HCT116 (cell line): ENCODE measurements around the gene SLC66A2. TPM values are rescaled to one million over a fixed set of nuclear protein-coding genes. Genes with fewer than 3 reads are reported as not detected.

Experiments used
- ATAC-seq: fragments of 200-7000 bp; cut with Tn5 transposase; 2 replicates; pipeline ENCODE4 v1.9.1; 2020; ENCODE audit warnings: mild to moderate bottlenecking, moderate library complexity
- BruUV-seq: library from RNA; stranded (reverse); fragments of 400-500 nt; replicated peaks from 2 replicates; lab custom pipeline; 2021; lab: Mats Ljungman, UMichigan
- CTCF ChIA-PET: fragments of 300-600 bp; sonication (Branson Sonifier 250); formaldehyde crosslinking; loops from one replicate; lab custom pipeline; 2021; ENCODE audit warnings: antibody characterized with exemption; lab: Charles Lee
- POLR2A ChIA-PET: fragments of 300-600, 350-600 bp; sonication (Branson Sonifier 250); formaldehyde crosslinking; loops from one replicate; lab custom pipeline; 2021; ENCODE audit warnings: antibody characterized with exemption; lab: Charles Lee
- RAD21 ChIA-PET, 2 experiments: fragments of 300-600 bp; sonication (Branson Sonifier 250); formaldehyde crosslinking; loops; one replicate each; lab custom pipeline; 2023; ENCODE audit warnings: low total read pairs in 2 of 2; ENCODE audit not compliant: uncharacterized antibody in 2 of 2, unreplicated experiment in 2 of 2, low non-redundant PET in 1 of 2; lab: Charles Lee
- DNase-seq: peaks from one replicate; pipeline ENCODE4 v3.0.0-alpha.2; 2010; ENCODE audit warnings: low read depth, low spot score
- H2AFZ ChIP-seq: fragments of 200-600 bp; shearing (Covaris generic), sonication (generic); 2 replicates; pipeline ENCODE4 v1.6.1; 2017; ENCODE audit warnings: low read depth, mixed run types, mixed read lengths, antibody characterized with exemption, low read length; ENCODE audit not compliant: poor library complexity, severe bottlenecking
- H3K27ac ChIP-seq: 2 replicates; pipeline ENCODE4 v1.5.1; 2012; ENCODE audit warnings: low read depth, low read length
- H3K27me3 ChIP-seq: fragments of 200-600 bp; sonication (generic); 2 replicates; pipeline ENCODE4 v1.6.1; 2016; ENCODE audit warnings: mixed run types, low read length, mixed read lengths; ENCODE audit not compliant: insufficient read depth
- H3K36me3 ChIP-seq, 2 experiments: fragments of 200-500 bp in 1 of 2; fragments of 200-600 bp in 1 of 2; sonication (Bioruptor generic) in 1 of 2; sonication (generic) in 1 of 2; 2 replicates each; pipeline versions ENCODE4 v1.5.1 to v1.6.1; 2014 to 2016; ENCODE audit warnings: low read length in 2 of 2, inconsistent platforms in 1 of 2, mixed read lengths in 1 of 2, mixed run types in 1 of 2; ENCODE audit not compliant: insufficient read depth in 2 of 2, control insufficient read depth in 1 of 2
- H3K4me1 ChIP-seq, 2 experiments: fragments of 200-600 bp in 1 of 2; sonication (generic) in 1 of 2; 2 replicates each; pipeline versions ENCODE4 v1.5.1 to v1.6.1; 2012 to 2017; ENCODE audit warnings: low read length in 2 of 2, inconsistent platforms in 1 of 2, mild to moderate bottlenecking in 1 of 2, mixed read lengths in 1 of 2, mixed run types in 1 of 2, moderate library complexity in 1 of 2; ENCODE audit not compliant: insufficient read depth in 2 of 2, control insufficient read depth in 1 of 2
- H3K4me2 ChIP-seq: fragments of 200-600 bp; sonication (generic); 2 replicates; pipeline ENCODE4 v1.6.1; 2017; ENCODE audit warnings: mixed run types, low read length, mixed read lengths
- H3K4me3 ChIP-seq, 2 experiments: fragments of 200-600 bp in 1 of 2; sonication (generic) in 1 of 2; replicated peaks in 1 of 2; 2 replicates each; pipeline ENCODE4 v1.5.1; 2011 to 2016; ENCODE audit warnings: low read length in 2 of 2, control low read depth in 1 of 2, low read depth in 1 of 2, mild to moderate bottlenecking in 1 of 2, mixed read lengths in 1 of 2, mixed run types in 1 of 2
- H3K79me2 ChIP-seq: fragments of 200-600 bp; sonication (generic); 2 replicates; pipeline ENCODE4 v1.6.1; 2017; ENCODE audit warnings: mild to moderate bottlenecking, mixed run types, low read length, moderate library complexity, mixed read lengths; ENCODE audit not compliant: insufficient read depth
- H3K9ac ChIP-seq: fragments of 200-600 bp; sonication (generic); 2 replicates; pipeline ENCODE4 v1.6.1; 2016; ENCODE audit warnings: low read length, mixed read lengths
- H3K9me2 ChIP-seq: fragments of 200-600 bp; sonication (generic), shearing (Covaris generic); 2 replicates; pipeline ENCODE4 v1.6.1; 2017; ENCODE audit warnings: mixed run types, mild to moderate bottlenecking, moderate library complexity; ENCODE audit not compliant: insufficient read depth
- H3K9me3 ChIP-seq, 2 experiments: fragments of 200-500 bp in 1 of 2; fragments of 200-600 bp in 1 of 2; sonication (Bioruptor generic) in 1 of 2; sonication (generic) in 1 of 2; 2 replicates each; pipeline ENCODE4 v1.6.1; 2014 to 2017; ENCODE audit warnings: low read length in 2 of 2, mixed read lengths in 2 of 2, inconsistent platforms in 1 of 2, low read depth in 1 of 2, mild to moderate bottlenecking in 1 of 2, mixed run types in 1 of 2, moderate library complexity in 1 of 2; ENCODE audit not compliant: control insufficient read depth in 1 of 2, insufficient read depth in 1 of 2
- H4K20me1 ChIP-seq: fragments of 200-600 bp; sonication (generic), shearing (Covaris generic); 2 replicates; pipeline ENCODE4 v1.6.1; 2017; ENCODE audit warnings: mixed run types, mild to moderate bottlenecking, moderate library complexity; ENCODE audit not compliant: insufficient read depth
- CBX3 ChIP-seq: IDR thresholded peaks from 2 replicates; pipeline ENCODE4 v1.6.1; 2012; ENCODE audit warnings: low read depth
- EGR1 ChIP-seq: IDR thresholded peaks from 2 replicates; pipeline ENCODE4 v1.6.1; 2012; ENCODE audit warnings: low read depth
- EZH2 ChIP-seq: fragments of 200-600 bp; sonication (generic); IDR thresholded peaks from 2 replicates; pipeline ENCODE4 v1.6.1; 2017; ENCODE audit warnings: antibody characterized with exemption, mixed run types
- EZH2phosphoT487 ChIP-seq: fragments of 200-600 bp; IDR thresholded peaks from 2 replicates; pipeline ENCODE4 v1.6.1; 2018; ENCODE audit warnings: antibody characterized with exemption, borderline replicate concordance
- FOSL1 ChIP-seq: IDR thresholded peaks from 2 replicates; pipeline ENCODE4 v1.6.1; 2012; ENCODE audit warnings: low read depth
- RAD21 ChIP-seq: IDR thresholded peaks from 2 replicates; pipeline ENCODE4 v1.6.1; 2012; ENCODE audit warnings: low read depth, mild to moderate bottlenecking
- SIN3A ChIP-seq: IDR thresholded peaks from 2 replicates; pipeline ENCODE4 v1.6.1; 2012; ENCODE audit warnings: low read depth
- TCF7L2 ChIP-seq: IDR thresholded peaks from 2 replicates; pipeline ENCODE4 v1.7.0; 2011; ENCODE audit warnings: borderline replicate concordance, inconsistent platforms; ENCODE audit not compliant: insufficient read depth, insufficient read length; ENCODE audit errors: extremely low read depth
- ZBTB33 ChIP-seq: IDR thresholded peaks from 2 replicates; pipeline ENCODE4 v1.6.1; 2011; ENCODE audit warnings: mild to moderate bottlenecking, low read length, moderate library complexity; ENCODE audit not compliant: insufficient replicate concordance; ENCODE audit errors: extremely low read depth
- ZFX ChIP-seq: fragments of 450-650 bp; IDR thresholded peaks from 2 replicates; pipeline ENCODE4 v1.6.1; 2017
- ZNF274 ChIP-seq: fragments of 200-500 bp; sonication (Bioruptor generic); IDR thresholded peaks from 2 replicates; pipeline ENCODE4 v1.6.1; 2014; ENCODE audit warnings: mild to moderate bottlenecking, low read depth, low read length, inconsistent platforms
- intact Hi-C: fragments of 100-400 bp; cut with micrococcal nuclease; formaldehyde crosslinking; loops from 2 replicates; pipeline ENCODE4 v1.10.0; 2022
- total RNA-seq: library from RNA; stranded (reverse); gene quantifications from one replicate; pipeline ENCODE4 v1.2.1, GENCODE V29; 2021; ENCODE audit not compliant: unreplicated experiment
- TF ChIP-seq, protein P1 (sequence below): IDR thresholded peaks from 2 replicates; pipeline ENCODE4 v1.6.1; 2012
- TF ChIP-seq, protein P2 (sequence below): IDR thresholded peaks from 2 replicates; pipeline ENCODE4 v1.6.1; 2012
- TF ChIP-seq, protein P3 (sequence below), 3 experiments: fragments of 200-600 bp in 1 of 3; sonication (generic) in 1 of 3; IDR thresholded peaks in 2 of 3; conservative IDR thresholded peaks in 1 of 3; 2 replicates each; pipeline ENCODE4 v1.5.1; 2012 to 2017; ENCODE audit warnings: low read depth in 2 of 3, low read length in 2 of 3, antibody characterized with exemption in 1 of 3, borderline replicate concordance in 1 of 3, control low read depth in 1 of 3, mild to moderate bottlenecking in 1 of 3, mixed read lengths in 1 of 3, mixed run types in 1 of 3, moderate library complexity in 1 of 3; ENCODE audit not compliant: insufficient read depth in 1 of 3

Gene SLC66A2
- total RNA-seq, 1 experiment from 2014 or later = 44.9 TPM

GRCh38 chr18:79868168-79868784, 83.2 kb downstream of the SLC66A2 start:
- no peaks in the 10 kb centered on the region for H3K9me2 ChIP-seq
- TF ChIP-seq, protein P1, sequence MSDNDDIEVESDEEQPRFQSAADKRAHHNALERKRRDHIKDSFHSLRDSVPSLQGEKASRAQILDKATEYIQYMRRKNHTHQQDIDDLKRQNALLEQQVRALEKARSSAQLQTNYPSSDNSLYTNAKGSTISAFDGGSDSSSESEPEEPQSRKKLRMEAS = no peak
- TF ChIP-seq, protein P2, sequence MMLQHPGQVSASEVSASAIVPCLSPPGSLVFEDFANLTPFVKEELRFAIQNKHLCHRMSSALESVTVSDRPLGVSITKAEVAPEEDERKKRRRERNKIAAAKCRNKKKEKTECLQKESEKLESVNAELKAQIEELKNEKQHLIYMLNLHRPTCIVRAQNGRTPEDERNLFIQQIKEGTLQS = no peak
- TF ChIP-seq ZBTB33 (no peak), ZFX (no peak), EGR1 (no peak), EZH2phosphoT487 (no peak), RAD21 (no peak), FOSL1 (no peak), TCF7L2 (no peak), CBX3 (no peak), ZNF274 (no peak), EZH2 (no peak), SIN3A (no peak)
- TF ChIP-seq, protein P3, sequence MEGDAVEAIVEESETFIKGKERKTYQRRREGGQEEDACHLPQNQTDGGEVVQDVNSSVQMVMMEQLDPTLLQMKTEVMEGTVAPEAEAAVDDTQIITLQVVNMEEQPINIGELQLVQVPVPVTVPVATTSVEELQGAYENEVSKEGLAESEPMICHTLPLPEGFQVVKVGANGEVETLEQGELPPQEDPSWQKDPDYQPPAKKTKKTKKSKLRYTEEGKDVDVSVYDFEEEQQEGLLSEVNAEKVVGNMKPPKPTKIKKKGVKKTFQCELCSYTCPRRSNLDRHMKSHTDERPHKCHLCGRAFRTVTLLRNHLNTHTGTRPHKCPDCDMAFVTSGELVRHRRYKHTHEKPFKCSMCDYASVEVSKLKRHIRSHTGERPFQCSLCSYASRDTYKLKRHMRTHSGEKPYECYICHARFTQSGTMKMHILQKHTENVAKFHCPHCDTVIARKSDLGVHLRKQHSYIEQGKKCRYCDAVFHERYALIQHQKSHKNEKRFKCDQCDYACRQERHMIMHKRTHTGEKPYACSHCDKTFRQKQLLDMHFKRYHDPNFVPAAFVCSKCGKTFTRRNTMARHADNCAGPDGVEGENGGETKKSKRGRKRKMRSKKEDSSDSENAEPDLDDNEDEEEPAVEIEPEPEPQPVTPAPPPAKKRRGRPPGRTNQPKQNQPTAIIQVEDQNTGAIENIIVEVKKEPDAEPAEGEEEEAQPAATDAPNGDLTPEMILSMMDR (IDR thresholded peaks at IDR 0.05 in 2 of 3, conservative IDR thresholded peaks at IDR 0.05 in 1 of 3; ENCODE audit: borderline replicate concordance in 1 of 3, insufficient read depth in 1 of 3, low read depth in 2 of 3, low read length in 2 of 3) = no peak
- TF ChIP-seq, all 23 proteins: peak for 0
- Histone ChIP-seq H4K20me1 (no peaks in the 10 kb centered on the region), H3K4me1 (no peaks in the 10 kb centered on the region), H3K36me3 (no peaks in the 10 kb centered on the region), H3K9ac (no peak overlapping the region), H2AFZ (no peak overlapping the region), H3K4me3 (no peak overlapping the region), H3K27me3 (no peaks in the 10 kb centered on the region), H3K9me3 (no peaks in the 10 kb centered on the region), H3K4me2 (no peak overlapping the region), H3K27ac (no peak overlapping the region), H3K79me2 (no peaks in the 10 kb centered on the region)
- BruUV-seq = no TSS peak
- ATAC-seq (no peak), DNase-seq (no peak)
- RAD21 ChIA-PET = no interaction called here
- CTCF ChIA-PET = no interaction called here
- POLR2A ChIA-PET = no interaction called here
- intact Hi-C loops = no loop called here
